Measurements from ENCODE around the gene FHDC1.

FHDC1 gene

DNA sequence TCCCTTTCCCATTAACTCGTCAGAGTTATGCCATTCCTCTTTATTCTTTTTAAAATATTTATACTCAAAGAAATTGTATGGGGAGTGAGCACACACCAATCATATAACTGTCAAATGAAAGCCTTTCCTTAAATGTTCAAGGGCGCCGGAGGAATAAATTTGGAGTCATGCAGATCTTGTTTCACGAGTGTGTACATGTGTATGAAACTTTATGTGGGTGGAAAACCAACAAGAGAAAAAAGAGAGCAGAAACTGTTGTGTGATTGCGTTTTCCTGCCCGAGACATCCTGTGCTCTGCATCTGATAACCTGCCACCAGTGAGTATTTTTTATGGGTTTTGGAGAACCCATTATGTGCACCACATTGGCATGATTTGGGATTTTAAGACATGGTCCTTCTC lies 88.3 kb downstream of the FHDC1 start:
- Histone ChIP-seq H3K27me3 (ENCODE audit: insufficient read depth, low read depth, severe bottlenecking) (no peaks in the 10 kb centered on the region), H3K4me3 (ENCODE audit: low read depth, low read length) (no peak overlapping the region), H3K27ac (no peak overlapping the region), H3K9me3 (ENCODE audit: severe bottlenecking) (no peaks in the 10 kb centered on the region), H3K36me3 (no peaks in the 10 kb centered on the region)
- DNase-seq, result no peak
- TF ChIP-seq CTCF (IDR thresholded peaks at IDR 0.05; ENCODE audit: low read depth, low read length), result no peak

GRCh38 chr4:153025406-153025805 lies 89.3 kb downstream of the FHDC1 start:
- TF ChIP-seq CTCF (IDR thresholded peaks at IDR 0.05; ENCODE audit: low read depth, low read length), result no peak
- Histone ChIP-seq H3K4me3 (ENCODE audit: low read depth, low read length) (no peak overlapping the region), H3K36me3 (no peaks in the 10 kb centered on the region), H3K27ac (no peak overlapping the region), H3K9me3 (ENCODE audit: severe bottlenecking) (peaks cover 2% of the 10 kb centered on the region), H3K27me3 (ENCODE audit: insufficient read depth, low read depth, severe bottlenecking) (no peaks in the 10 kb centered on the region)
- DNase-seq, result no peak

- no peak overlapping the region for H3K4me3 ChIP-seq (ENCODE audit: low read depth, low read length)
- H3K36me3 ChIP-seq, result no peaks in the 10 kb centered on the region
- TF ChIP-seq CTCF (IDR thresholded peaks at IDR 0.05; ENCODE audit: low read depth, low read length), result no peak
- H3K27ac ChIP-seq, result no peak overlapping the region
- DNase-seq, result no peak
- H3K27me3 ChIP-seq (ENCODE audit: insufficient read depth, low read depth, severe bottlenecking), result no peaks in the 10 kb centered on the region
- H3K9me3 ChIP-seq (ENCODE audit: severe bottlenecking), result peaks cover 3% of the 10 kb centered on the region
Measured at GRCh38 chr4:153026591-153027346, 90.6 kb downstream of the FHDC1 start.

- no peaks in the 10 kb centered on the region for H3K27me3 ChIP-seq (ENCODE audit: insufficient read depth, low read depth, severe bottlenecking)
- no peaks in the 10 kb centered on the region for H3K36me3 ChIP-seq
- no peak overlapping the region for H3K27ac ChIP-seq
- DNase-seq, result no peak
- no peak overlapping the region for H3K4me3 ChIP-seq (ENCODE audit: low read depth, low read length)
- peaks cover 3% of the 10 kb centered on the region for H3K9me3 ChIP-seq (ENCODE audit: severe bottlenecking)
- TF ChIP-seq CTCF (IDR thresholded peaks at IDR 0.05; ENCODE audit: low read depth, low read length), result no peak
Measured at GRCh38 chr4:153027866-153028265, 91.7 kb downstream of the FHDC1 start.

DNA sequence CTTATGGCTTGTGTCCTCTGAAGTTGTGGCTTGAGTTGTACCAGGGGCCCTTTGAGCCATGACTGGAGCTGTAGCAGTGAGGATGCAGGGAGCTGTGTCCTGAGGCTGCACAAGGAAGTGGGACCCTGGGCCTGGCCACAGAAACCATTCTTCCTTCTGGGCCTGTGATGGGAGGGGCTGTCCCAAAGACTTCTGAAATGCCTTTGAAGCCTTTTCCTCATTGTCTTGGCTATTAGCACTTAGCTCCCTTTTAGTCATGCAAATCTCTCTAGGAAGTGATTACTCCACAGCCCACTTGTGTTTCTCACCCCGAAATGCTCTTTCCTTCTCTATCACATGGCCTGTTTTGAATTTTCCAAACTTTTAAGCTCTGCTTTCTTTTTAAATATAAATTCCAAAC lies 92.4 kb downstream of the FHDC1 start:
- no peak for DNase-seq
- no peaks in the 10 kb centered on the region for H3K36me3 ChIP-seq
- H3K4me3 ChIP-seq (ENCODE audit: low read depth, low read length), result no peak overlapping the region
- no peak overlapping the region for H3K27ac ChIP-seq
- no peaks in the 10 kb centered on the region for H3K27me3 ChIP-seq (ENCODE audit: insufficient read depth, low read depth, severe bottlenecking)
- peaks cover 3% of the 10 kb centered on the region for H3K9me3 ChIP-seq (ENCODE audit: severe bottlenecking)
- no peak for TF ChIP-seq CTCF (IDR thresholded peaks at IDR 0.05; ENCODE audit: low read depth, low read length)

Data from WERI-Rb-1 (cell line).